GM19324 (cell line): ENCODE data around the gene CFAP20DC.
"Not testable (repeated sequence)": the region's sequence is repeated elsewhere in the genome, so short reads cannot be mapped to it uniquely, and the experiment has no call there.

Experiments
- ATAC-seq: cut with Tn5 transposase; IDR thresholded peaks from one replicate; pipeline ENCODE4 v1.9.1; 2021; ENCODE audit warnings: mild to moderate bottlenecking, moderate library complexity; ENCODE audit not compliant: unreplicated experiment, low FRiP score

CFAP20DC gene

DNA sequence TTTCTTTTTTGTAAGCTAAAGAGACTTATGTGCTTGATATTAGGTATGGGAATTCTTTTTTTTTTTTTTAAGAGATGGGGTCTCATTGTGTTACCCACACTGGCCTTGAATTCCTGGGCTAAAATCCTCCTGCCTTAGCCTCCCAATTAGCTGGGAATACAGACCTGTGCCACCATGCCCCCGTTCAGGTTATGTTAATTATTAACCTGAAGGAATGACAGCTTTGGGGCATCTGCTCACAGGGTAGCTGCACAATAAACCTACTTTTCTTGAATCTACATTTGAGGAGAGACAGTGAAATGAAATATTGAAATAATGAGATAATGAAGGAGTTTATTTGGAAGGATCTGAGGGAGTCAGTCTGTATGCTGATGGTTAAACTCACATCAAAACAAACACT, 225.0 kb downstream of the CFAP20DC start:
- ATAC-seq: no peak

DNA sequence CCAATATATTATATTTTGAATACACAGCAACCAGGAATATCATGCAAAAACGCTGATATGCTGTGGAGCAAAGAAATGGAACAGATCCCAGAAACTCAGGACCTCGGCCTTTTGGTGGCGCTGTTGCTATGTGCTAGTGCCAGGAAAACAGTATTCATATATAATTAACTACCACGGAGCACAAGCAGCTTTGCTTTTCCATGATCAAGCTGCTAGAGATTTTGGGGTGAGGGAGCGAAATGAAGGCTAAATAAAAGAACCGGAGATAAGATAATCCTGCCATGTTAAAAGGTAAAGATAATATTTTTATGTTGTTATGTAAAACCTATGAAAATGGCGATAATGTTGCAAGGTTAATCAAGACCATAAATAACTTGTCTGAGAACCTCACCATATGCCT, 225.5 kb downstream of the CFAP20DC start:
- no peak for ATAC-seq

DNA sequence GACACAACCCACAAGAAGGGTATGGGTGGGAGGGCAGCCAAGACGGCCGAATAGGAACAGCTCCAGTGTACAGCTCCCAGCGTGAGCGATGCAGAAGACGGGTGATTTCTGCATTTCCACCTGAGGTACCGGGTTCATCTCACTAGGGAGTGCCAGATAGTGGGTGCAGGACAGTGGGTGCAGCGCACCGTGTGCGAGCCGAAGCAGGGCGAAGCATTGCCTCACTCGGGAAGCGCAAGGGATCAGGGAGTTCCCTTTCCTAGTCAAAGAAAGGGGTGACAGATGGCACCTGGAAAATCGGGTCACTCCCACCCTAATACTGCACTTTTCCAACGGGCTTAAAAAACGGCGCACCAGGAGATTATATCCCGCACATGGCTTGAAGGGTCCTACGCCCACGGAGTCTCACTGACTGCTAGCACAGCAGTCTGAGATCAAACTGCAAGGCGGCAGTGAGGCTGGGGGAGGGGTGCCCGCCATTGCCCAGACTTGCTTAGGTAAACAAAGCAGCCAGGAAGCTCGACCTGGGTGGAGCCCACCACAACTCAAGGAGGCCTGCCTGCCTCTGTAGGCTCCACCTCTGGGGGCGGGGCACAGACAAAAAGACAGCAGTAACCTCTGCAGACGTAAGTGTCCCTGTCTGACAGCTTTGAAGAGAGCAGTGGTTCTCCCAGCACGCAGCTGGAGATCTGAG, 243.1 kb downstream of the CFAP20DC start:
- ATAC-seq: not testable (repeated sequence)

DNA sequence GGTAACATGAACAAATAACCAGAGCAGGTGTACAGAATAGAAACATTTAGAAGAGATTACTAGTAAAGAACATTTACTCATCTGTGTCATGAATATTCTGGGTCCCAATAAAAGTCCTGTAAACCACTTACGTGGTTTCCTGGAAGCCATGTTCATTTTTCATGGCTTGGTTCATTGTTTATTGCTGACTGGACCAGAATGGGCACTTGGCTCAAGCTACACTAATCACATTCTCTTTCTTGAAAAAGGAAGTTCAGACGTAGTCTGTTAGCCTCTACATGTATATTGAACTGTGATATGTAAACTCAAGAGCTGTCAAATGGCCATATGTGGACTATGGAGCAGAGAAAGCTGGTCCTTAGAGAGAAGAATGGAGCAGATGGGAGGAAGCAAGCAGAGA, 244.9 kb downstream of the CFAP20DC start:
- no peak for ATAC-seq

DNA sequence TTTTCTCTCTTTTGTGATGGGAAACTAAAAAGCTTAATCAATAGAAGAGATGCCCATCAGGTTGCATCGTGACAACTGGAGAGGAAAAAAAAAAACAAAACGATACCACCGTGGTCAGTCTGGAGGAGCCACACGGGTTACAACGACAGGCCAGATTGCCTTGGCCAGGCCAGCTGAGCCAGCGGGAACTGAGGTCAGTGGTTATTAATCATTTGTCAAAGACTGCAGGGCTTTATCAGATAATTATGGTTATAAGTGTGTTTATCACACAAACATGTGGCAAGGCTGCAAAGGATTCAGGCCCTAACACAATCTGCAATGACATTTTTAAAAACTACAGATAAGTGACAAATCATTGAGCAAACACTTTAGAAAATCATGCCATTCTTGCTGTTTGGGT, 248.3 kb downstream of the CFAP20DC start:
- no peak for ATAC-seq

DNA sequence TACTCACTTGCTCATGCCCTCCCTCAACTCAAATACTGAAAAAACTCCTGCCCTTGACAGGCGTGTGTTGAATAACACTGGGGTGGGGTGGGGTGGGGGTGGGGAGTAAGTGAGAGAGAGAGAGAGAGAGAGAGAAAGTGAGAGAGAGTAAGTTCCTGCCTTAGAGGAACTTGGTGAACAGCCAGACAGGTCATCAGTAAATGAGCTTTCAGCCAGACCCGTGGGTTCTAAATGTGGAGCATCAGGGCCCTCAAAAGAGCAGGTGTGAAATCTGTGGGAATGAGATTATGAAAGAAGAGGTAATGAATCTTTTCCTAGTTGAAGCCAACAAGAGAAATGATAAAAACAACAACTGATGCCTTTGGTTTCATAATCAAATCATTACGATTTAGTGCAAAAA, 248.9 kb downstream of the CFAP20DC start:
- ATAC-seq: no peak

DNA sequence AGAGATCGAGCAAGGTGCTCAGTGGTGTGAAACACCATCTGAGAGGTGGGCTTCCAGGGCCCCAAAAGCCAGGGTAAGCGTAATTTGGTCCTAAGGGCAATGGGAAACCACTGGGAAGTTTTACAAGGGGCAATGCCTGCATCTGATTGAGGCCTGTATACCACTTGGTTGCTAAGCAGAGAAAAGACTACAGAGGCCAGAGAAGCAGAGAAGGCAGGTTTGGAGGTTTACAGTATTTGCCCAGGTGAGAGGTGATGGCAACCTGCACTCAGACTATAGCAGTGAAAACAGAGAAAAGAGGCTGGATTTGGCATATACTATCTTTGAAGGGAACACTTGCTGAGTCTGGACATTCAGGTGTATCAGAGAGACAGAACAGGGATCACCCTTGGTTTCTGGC, 249.8 kb downstream of the CFAP20DC start:
- ATAC-seq: no peak

DNA sequence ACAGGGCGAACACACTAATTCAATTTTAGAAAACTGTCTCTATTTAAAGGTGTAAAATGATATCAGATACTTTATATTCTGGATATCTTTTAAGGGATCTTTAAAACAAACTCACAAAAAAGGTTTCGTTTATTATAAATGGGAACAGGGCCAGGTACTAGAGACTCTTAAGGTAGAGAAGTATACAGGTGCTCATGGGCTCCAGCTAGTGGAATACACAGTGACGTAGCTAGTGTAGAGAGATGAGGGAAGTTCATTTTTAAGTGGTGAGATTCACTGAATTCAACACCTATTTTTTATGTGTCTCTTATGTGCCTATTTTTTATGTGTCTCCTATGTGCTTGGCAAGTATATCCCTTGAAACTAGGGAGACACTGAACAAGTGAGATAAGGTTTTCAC, 250.6 kb downstream of the CFAP20DC start:
- no peak for ATAC-seq

DNA sequence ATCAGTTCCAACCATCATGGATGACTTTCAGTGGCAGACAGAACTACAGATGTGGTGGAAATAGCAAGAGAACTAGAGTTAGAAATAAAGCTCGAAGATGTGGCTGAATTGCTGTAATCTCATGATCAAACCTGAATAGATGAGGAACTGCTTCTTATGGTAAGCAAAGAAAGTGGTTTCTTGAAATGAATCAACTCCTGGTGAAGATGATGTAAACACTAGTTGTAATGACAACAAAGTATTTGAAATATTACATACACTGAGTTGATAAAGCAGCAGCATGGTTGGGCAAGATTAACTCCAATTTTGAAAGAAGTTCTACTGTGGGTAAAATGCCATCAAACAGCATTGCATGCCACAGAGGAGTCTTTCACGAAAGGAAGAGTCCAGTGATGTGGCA, 251.5 kb downstream of the CFAP20DC start:
- ATAC-seq: no peak

DNA sequence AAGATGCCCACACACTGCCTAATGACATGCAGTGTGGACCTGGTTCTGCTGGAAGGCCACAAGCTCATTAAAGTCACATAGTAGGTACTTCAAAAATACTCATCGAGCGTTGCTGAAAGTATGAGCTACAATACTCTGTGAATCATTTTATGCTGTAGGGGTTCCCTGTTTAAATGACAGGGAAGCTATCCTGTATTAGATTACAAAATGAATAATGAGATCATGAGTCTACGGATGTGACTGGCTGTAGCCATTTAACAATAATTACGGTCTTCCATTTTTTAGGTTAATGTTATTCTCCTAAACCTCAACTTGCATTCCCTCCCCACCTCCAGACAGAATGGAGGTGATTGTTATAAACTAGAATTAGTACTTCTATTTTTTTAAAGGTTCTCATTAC, 255.1 kb downstream of the CFAP20DC start:
- no peak for ATAC-seq

DNA sequence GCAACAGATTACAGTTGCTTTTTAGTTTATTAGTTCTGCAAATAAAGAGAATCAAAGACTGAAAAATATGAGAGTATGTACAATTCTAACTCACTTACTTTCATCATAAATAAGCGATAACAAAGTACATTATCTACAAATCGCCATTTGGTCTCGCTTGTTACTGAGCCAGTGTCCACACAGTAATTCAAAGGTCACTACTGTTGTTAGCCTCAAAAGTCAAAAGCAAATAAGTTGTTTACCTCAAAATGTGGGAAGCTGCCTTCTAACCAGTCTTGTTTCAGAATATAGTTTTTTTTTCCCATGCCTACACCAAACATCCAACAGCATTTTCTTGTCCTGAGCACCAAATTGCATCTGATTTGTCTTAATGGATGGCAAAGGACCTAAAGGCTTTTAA, 255.9 kb downstream of the CFAP20DC start:
- ATAC-seq: no peak

DNA sequence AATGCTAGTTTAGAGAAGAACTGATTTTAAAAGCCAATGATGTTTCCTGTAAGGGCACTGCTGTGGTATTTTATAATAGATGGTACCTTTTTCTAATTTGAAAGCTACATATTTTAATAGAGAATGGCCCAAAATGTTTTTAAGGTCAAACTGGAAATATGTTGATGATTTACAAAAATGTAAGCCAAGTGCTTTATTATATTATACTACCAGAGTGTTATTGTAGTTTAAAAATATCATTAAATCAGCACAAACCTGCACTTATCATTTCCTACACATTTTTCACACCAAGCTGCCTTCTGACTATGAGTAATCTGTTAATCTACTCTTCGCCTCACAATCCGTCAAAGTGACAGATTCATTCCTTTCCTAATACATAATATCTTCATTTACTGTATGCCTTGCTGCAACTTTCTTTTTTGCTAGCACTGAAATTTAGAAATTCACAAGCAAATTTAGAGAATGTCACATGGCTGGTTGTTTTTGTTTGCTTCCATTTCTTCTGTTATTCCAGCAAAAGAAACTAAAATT, 256.8 kb downstream of the CFAP20DC start:
- ATAC-seq: no peak

DNA sequence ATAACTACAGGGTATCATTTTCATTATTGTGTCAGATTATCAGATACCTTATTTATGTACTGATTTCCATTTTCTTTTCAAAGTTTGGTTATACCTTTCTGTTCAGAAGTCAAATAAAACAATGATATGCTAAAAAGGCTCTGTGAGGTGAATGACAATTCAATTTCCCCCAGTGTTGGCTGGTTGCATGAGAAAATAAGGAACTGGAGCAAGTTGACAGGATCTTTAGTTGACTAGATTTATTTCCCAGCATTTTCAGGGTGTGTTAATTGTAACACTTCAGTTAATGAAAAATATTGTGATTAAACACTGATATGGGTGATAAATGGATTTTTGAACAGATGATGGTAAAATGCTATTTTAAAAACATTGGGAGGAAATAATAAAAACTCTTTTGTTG, 260.4 kb downstream of the CFAP20DC start:
- no peak for ATAC-seq

DNA sequence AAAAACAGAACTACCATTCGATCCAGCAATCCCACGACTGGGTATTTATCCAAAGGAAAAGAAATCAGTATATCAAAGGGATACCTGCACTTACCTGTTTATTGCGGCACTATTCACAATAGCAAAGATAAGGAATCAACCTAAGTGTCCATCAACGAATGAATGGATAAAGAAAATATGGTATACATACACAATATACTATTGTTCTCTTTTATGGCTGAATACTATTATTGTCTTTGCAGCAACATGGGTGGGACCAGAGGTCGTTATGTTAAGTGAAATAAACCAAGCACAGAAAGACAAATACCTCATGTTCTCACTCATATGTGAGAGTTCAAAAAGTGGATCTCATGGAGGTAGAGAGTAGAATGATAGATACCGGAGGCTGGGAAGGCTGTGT, 264.9 kb downstream of the CFAP20DC start:
- ATAC-seq: no peak

DNA sequence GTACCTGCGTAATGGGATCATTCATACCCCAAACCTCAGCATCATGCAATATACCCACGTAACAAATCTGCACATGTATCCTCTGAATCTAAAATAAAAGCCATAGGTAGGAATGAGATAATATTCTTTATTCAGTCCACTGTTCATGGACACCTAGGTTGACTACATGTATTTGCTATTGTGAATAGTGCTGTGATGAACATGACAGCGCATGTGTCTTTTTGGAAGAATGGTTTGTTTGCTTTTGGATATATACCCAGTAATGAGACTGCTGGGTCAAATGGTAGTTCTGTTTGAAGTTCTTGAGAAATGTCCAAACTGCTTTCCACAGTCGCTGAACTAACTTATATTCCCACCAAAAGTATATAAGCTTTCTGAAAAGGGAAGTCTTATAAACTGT, 265.4 kb downstream of the CFAP20DC start:
- ATAC-seq: no peak

DNA sequence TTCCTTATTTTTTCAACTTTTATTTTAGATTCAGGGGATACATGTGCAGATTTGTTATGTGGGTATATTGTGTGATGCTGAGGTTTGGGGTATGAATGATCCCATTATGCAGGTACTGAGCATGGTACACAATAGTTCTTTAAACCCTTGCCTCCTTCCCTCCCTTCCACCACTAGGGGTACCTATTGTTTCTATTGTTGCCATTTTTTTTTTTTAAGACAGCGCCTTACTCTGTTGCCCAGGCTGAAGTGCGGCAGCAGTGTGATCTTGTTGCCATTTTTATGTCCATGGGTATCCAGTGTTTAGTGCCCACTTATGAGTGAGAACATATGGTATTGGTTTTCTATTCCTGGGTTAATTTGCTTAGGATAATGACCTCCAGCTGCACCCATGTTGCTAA, 266.0 kb downstream of the CFAP20DC start:
- ATAC-seq: no peak

DNA sequence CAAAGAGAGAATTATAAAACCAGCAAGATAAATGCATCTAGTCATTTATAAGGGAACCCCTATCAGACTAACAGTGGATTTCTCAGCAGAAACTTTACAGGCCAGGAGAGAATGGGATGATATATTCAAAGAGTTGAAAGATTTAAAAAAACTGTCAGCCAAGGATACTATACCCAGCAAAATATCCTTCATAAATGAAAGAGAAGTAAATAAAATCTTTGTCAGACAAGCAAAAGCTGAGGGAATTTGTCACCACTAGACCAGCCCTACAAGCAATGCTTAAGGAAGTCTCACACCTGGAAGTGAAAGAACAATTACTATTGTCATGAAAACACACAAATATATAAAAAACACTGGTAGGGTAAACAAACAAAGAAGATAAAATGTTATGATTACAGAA, 269.9 kb downstream of the CFAP20DC start:
- no peak for ATAC-seq

DNA sequence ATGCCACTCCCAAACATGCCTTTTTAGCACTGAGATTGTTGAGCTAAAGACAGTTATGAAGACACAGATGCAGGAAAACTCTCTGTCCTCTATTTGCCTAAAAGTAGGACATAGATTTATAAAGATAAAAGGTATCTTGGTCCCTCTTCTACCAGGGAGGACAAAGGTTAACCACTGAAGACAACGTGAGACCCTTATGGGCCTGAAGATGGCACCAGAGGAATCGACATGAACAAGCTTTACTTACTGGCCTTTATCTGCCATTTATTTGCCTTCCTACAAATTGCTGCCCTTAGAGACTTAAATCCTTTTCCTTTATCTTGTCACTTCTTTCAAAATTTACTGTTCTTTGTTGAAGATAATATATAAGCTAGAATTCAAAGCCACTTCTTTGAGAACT, 273.6 kb downstream of the CFAP20DC start:
- ATAC-seq: no peak

DNA sequence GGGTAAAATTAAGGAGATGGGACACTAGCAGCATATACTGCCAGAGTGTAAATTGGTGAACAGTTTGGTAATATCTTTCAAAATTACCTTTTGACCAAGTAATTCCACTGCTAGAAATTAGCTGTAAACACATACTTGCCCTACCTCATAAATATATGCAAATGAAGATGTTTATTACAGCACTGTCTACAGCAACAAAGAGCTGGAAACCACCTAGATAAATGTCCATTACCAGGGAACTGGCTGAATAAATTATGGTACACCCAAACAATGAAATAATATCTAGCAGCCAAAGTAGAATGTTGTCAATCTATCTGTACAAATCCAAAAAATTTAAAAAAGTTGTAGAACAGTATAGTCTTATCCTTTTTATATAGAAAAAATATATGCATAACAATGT, 277.4 kb downstream of the CFAP20DC start:
- no peak for ATAC-seq

DNA sequence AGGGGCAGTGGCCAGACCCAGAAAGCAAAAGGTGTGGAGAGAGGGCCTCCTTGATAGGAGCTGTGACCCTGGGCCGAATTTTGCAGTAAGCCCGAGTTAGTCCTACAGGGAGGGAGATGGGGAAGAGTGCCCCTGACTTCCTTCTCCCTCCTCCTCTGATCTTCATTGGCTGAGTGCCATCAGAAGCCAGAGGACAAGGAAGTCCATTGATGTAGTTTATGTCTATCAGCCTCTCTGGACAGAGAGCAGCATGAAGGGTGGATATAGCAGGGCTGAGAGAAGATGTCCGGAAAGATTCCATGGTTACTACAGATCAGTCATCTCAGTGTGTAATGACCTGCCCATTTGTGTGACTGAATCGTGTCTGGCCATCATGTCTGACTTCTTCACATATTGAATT, 280.8 kb downstream of the CFAP20DC start:
- ATAC-seq: no peak

DNA sequence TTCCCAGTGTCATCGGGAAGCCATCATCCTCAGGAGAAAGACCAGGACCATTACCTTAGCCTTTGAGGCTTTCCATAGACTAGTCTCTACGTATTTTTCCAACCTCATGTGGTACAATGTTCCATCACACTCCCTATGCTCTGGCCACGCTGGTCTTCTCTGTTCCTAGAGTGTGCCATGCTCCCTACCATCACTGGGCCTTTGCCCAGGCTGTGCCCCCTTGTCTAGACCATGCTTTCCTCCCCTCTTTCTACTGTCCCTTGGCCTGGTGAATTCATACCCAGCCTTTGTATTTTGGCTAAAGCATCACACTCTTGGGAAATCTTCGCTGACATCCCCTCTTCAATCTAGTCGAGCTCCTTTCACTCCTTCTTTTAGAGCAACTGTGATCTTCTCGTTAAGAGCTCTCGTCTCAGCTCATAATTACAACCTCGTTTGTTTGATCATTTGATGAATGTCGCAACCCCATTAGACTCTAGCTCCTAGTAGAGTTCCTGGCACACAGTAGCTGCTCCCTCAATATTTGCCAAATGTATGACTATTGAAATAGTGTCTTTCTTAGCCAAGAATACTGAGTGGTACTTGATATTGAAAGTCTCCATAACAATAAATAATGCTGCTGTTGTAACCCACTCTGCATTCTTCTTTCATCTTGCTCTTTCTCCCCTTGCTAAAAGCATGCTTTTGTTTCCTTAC, 283.1 kb downstream of the CFAP20DC start:
- ATAC-seq: no peak

DNA sequence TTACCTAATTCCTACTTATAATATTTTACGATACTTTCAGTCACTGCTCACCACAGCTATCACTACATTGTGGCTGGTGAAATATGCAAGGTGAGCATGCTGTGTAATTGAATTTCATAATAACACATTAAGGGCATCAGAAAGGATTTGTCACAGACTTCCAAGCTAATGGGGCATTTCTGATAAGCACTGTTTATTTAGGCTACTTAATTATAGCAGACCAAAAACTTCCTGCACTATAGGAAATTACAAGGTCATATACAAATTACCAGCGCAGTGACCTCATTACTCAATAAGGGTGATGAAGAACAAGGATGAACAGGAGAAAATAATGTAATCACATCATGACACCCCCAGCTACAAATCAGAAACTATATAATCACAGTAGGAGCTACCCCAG, 294.7 kb downstream of the CFAP20DC start:
- ATAC-seq: no peak
